ENCODE measurements around the gene SFRP2. TPM values are rescaled to one million over a fixed set of nuclear protein-coding genes. Genes with fewer than 3 reads are reported as not detected.

Gene SFRP2, protein sequence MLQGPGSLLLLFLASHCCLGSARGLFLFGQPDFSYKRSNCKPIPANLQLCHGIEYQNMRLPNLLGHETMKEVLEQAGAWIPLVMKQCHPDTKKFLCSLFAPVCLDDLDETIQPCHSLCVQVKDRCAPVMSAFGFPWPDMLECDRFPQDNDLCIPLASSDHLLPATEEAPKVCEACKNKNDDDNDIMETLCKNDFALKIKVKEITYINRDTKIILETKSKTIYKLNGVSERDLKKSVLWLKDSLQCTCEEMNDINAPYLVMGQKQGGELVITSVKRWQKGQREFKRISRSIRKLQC
- 56.2 TPM for total RNA-seq

GRCh38 chr4:153788413-153789276, at the start of gene SFRP2:
SFRP2 (minus strand) TSS chr4:153789083; CDS start chr4:153788835, 248 bp downstream.
- Histone ChIP-seq H3K36me3 (no peaks in the 10 kb centered on the region), H3K4me3 (peak within 1 kb of the TSS; percentile 45 to 62), H3K9me3 (no peaks in the 10 kb centered on the region), H3K27me3 (peaks cover 28% of the 10 kb centered on the region), H3K4me1 (peaks cover 6 to 33% of the 10 kb centered on the region in 2 donors), H3K27ac (no peak within 1 kb of the TSS)
- no peak for DNase-seq (ENCODE audit: low spot score in 2 of 2)
- no peak for TF ChIP-seq CTCF (IDR thresholded peaks at IDR 0.05)
- intact Hi-C loops (cut with DNase I), result loop anchor here (10.0 kb wide), 1 partner anchor 526 kb away; no protein-coding TSS in a partner anchor

- intact Hi-C loops (cut with DNase I), result no loop called here
- TF ChIP-seq CTCF (IDR thresholded peaks at IDR 0.05), result no peak
- Histone ChIP-seq H3K4me3 (no peak overlapping the region), H3K9me3 (no peaks in the 10 kb centered on the region), H3K4me1 (no peaks in the 10 kb centered on the region), H3K27me3 (no peaks in the 10 kb centered on the region), H3K27ac (no peak overlapping the region), H3K36me3 (no peaks in the 10 kb centered on the region)
- DNase-seq (ENCODE audit: low spot score in 2 of 2), result no peak
These were observed 49.7 kb upstream of the SFRP2 start for GRCh38 chr4:153838564-153838963.

DNA sequence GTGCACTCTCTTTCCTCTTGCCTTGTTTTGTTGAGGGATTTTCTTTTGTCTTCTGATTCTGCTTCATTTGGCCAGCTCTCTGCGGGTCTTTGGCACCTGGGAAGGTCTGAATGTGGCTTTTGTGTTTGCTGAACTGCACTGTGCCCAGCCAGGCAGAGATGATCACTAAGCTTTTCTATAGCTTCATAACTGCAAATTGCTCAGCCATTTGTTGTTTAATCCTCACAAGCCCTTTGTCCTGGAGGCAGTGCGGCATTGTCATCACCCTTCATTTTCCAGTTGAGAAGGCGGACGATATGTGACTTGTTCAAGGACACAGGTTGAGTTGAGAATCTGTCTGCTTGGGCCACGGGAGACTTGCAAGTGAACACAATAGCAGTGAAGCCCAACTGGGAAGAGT, 46.0 kb upstream of the SFRP2 start:
- intact Hi-C loops (cut with DNase I), result no loop called here
- H3K27me3 ChIP-seq, result no peaks in the 10 kb centered on the region
- no peaks in the 10 kb centered on the region for H3K36me3 ChIP-seq
- TF ChIP-seq CTCF (IDR thresholded peaks at IDR 0.05), result no peak
- H3K4me3 ChIP-seq, result no peak overlapping the region
- H3K4me1 ChIP-seq, result no peaks in the 10 kb centered on the region
- no peaks in the 10 kb centered on the region for H3K9me3 ChIP-seq
- H3K27ac ChIP-seq, result no peak overlapping the region
- DNase-seq (ENCODE audit: low spot score in 2 of 2), result no peak

DNA sequence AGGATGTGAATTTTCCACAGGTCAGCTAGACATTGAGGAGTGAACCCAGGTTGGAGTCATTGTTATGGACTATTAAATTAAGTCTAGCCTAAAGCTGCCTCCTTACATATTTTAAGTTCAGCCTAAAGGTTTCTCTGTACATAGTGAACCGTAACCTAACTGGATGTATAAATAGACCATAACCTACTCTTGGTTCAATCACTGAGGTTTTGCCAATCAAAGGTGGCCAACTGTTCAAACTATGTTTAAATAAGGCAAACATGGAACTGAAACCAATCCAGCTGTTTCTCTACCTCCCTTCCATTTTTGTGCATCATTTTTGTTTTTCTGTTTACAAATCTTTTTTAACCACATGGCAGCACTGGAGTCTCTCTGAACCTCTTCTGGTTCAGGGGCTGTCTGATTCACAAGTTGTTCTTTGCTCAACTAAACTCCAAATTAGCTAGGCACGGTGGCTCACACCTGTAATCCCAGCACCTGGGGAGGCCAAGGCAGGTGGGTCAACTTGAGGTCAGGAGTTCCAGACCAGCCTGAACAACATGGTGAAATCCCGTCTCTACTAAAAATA, 43.9 kb upstream of the SFRP2 start:
- intact Hi-C loops (cut with DNase I), result no loop called here
- no peaks in the 10 kb centered on the region for H3K4me1 ChIP-seq
- H3K27me3 ChIP-seq, result no peaks in the 10 kb centered on the region
- no peak overlapping the region for H3K4me3 ChIP-seq
- no peaks in the 10 kb centered on the region for H3K9me3 ChIP-seq
- H3K36me3 ChIP-seq, result no peaks in the 10 kb centered on the region
- no peak for TF ChIP-seq CTCF (IDR thresholded peaks at IDR 0.05)
- no peak for DNase-seq (ENCODE audit: low spot score in 2 of 2)
- H3K27ac ChIP-seq, result no peak overlapping the region

- DNase-seq (ENCODE audit: low spot score in 2 of 2), result no peak
- no peaks in the 10 kb centered on the region for H3K27me3 ChIP-seq
- no peaks in the 10 kb centered on the region for H3K36me3 ChIP-seq
- H3K4me3 ChIP-seq, result no peak overlapping the region
- no peak overlapping the region for H3K27ac ChIP-seq
- H3K9me3 ChIP-seq, result no peaks in the 10 kb centered on the region
- intact Hi-C loops (cut with DNase I), result no loop called here
- H3K4me1 ChIP-seq, result no peaks in the 10 kb centered on the region
- no peak for TF ChIP-seq CTCF (IDR thresholded peaks at IDR 0.05)
These were observed 43.2 kb upstream of the SFRP2 start for GRCh38 chr4:153832054-153832453.
